ENCODE measurements around the gene CCDC34. TPM values are rescaled to one million over a fixed set of nuclear protein-coding genes. Genes with fewer than 3 reads are reported as not detected.

Gene CCDC34
- total and polyA plus RNA-seq, 2 of the 8 experiments (the other 6 are each of a cell fraction or from before 2014, with no cell fraction given), result 7.7 to 24.3 TPM

GRCh38 chr11:27406498-27407354, 43.7 kb upstream of the CCDC34 start (continued):
- TF ChIP-seq HDAC2 (IDR thresholded peaks at IDR 0.05; ENCODE audit: borderline replicate concordance in 1 of 2, low read depth in 2 of 2, low read length in 2 of 2), result no peak
- TF ChIP-seq CHD1 (IDR thresholded peaks at IDR 0.05; ENCODE audit: low read depth, low read length), result no peak
- TF ChIP-seq RFX5 (IDR thresholded peaks at IDR 0.05; ENCODE audit: borderline replicate concordance, low read depth, low read length), result no peak
- no peak for TF ChIP-seq KDM5A (IDR thresholded peaks at IDR 0.05; ENCODE audit: low read length)
- TF ChIP-seq PHF8 (conservative IDR thresholded peaks at IDR 0.05; ENCODE audit: low read depth, low read length), result no peak
- TF ChIP-seq SAP30 (IDR thresholded peaks at IDR 0.05; ENCODE audit: insufficient read depth, insufficient replicate concordance, low read length), result no peak

All from H1 (cell line).